ENCODE data around the gene PRXL2B.

Gene PRXL2B

DNA sequence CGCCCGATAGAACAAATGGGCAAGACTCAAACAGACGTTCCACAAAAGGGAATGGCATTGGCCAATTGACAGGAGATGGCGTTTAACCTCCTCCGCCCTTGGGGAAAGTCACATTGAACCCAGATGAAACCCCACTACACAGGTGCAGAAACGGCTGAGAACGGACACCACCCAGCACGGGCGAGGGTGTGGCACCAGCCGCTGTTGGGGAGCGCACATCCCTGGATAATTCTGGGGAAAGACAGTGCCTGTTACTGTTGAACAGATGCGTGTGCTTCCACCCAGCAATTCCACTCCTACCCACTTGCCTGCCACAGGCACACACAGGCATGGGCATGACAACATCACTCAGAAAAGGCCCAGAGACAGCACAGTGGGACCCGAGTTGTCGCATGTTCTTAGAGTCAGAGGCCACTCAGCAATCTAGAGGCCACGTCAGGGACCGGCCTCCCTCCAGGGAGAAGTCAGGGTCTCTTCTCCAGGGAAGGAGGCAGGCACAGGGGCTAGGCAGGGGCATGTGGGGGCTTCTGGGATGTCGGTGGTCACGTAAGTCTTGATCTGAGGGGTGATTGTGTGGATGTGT is 15.2 kb downstream of the PRXL2B start:
- DNase-seq = no peak

DNA sequence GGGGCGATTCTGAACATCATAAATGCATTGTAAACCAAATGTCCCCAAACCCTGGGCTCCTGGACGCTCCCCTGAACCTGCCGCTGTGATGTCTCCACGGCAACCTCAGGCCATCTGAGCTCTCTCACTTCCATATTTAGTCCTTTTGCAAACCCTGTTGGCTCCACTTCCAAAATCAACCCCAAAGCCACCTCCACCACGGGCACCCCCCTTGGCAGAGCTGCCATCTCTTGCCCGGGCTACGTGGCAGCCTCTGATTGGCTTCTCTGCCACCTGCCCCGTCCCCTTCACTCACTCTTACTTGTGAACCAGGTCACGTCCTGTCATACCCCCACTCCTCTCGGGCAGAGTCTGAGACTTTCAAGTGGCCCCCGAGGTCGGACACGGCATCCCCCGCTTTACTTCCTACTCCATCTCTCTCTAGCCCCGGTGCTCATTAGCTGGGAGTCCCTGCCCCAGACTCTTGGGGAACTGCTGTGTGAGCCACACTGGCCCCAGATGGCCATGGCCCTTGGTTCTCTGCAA is 15.8 kb downstream of the PRXL2B start:
- no peak for DNase-seq

DNA sequence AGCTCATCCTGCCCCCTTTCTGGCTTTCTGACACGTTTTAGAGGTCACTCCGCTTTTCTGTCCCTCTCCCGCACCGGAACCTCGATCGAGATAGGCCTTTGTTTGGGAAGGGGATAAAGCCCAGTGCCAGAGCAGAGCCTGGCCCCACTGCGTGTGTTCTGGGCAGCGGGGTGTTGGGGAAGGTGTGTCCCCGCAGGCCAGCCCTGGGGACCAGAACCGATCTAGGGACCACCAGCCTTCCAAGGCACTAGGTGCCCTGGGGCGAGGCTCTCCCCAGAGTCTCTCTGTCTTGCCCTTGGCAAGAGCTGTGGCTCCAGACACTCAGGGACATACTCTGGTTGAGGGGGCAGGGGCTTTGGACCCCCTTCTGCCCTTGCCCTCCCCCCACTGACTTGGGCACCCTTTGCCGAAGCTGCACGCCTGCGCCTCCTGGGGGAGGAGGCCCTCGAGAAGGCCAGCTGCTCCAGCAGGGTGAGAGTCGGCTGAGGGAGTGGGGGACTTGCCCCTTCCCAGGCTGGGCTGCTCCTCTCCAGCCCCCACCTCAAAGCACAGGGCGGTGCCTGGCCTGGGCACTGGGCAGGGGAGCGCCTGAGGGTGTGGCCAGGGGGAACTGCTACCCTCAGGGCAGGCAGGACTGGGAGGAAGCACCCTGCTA is 16.4 kb downstream of the PRXL2B start:
- DNase-seq = no peak

DNA sequence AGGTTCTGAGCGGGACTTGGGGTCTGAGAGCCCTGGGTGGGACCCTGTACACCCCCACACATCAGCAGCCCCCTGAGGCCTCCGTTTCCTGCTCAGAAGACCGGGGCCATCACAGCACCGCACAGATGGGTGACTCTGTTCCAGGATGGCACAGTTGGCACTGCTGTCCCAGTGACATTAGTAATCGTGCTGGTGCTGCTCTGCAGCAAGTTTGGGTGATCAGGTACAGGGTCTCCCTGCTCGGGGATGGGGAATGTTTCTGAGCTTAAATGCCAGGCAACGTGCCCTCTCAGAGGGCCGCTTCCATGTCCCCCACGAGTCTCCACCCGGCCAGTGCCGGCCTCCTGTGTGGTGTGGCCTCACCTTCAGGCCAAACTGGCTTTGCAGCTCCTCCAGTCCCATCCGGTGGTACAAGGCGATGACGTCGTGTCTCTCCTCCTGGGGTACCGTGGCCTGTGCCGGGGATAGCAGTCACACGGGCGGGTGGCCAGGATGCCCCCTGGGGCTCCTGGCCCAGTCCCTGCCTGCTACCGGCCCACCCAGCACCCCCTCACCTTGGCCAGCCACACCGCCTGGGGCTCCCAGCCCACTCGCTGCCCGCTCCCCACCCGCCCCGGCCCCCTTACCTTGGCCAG is 17.1 kb downstream of the PRXL2B start:
- no peak for DNase-seq

DNA sequence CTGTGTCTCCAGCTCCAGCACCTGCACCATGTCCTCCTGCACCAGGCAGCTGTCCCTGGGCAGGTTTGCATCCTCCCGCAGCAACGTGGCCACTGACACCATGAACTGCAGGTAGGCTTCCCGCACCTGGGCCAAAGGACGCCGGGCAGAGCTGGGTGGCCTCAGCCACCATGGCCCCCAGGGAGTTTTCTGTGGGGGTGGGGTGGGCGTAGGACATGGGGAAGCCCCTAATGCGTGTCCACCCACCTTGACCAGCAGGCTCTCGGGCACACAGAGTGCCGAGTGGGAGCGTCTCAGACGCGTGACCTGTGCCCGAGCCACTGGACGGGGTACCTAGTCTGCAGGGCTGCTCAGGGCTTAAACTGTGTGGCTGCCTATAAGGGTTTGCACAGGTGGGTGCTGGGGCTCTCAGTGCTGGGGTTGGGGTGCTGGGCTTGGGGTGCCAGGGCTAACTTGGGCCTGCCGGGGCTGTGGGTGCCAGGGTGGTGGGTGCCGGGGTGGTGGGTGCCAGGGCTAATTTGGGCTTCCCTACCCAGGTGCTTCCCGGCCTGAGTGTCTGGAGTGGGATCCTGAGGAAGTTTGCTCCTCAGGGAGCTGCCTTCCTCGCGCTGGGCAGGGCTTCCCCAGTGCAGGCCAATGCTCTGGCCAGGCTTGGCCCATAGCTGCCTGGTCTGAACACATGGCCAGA is 17.7 kb downstream of the PRXL2B start:
- no peak for DNase-seq

DNA sequence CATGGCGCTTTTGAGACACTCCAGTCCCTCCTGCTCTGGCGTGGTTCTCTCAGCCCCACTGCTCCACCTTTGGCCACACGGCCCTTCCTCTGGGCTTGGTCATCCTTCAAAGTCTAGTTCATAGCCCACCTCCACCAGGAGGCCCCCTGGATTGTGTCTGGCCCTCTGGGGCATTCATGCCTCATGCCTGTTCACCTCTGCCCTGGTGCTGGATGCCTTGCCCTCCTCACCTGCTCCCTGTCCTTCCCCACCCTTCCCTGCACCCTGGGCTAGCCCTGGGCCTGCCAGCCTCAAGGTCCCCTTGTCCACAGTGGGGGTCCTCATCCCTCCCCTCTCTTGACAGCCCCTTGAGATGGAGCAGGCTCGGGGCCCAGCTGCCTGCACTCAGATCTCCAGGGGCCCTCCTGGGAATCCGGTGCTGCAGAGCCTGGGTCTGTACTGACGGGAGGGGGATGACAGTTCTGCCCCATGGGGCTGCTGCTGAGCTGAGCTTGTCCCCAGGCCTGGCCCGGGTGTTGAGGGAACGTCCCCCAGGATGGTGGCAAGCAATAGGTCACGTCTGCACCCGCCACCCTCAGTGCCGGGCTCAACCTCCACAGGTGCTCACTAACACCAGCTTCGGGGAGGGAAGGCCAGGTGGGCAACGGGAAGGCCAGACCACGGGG is 18.4 kb downstream of the PRXL2B start:
- no peak for DNase-seq

DNA sequence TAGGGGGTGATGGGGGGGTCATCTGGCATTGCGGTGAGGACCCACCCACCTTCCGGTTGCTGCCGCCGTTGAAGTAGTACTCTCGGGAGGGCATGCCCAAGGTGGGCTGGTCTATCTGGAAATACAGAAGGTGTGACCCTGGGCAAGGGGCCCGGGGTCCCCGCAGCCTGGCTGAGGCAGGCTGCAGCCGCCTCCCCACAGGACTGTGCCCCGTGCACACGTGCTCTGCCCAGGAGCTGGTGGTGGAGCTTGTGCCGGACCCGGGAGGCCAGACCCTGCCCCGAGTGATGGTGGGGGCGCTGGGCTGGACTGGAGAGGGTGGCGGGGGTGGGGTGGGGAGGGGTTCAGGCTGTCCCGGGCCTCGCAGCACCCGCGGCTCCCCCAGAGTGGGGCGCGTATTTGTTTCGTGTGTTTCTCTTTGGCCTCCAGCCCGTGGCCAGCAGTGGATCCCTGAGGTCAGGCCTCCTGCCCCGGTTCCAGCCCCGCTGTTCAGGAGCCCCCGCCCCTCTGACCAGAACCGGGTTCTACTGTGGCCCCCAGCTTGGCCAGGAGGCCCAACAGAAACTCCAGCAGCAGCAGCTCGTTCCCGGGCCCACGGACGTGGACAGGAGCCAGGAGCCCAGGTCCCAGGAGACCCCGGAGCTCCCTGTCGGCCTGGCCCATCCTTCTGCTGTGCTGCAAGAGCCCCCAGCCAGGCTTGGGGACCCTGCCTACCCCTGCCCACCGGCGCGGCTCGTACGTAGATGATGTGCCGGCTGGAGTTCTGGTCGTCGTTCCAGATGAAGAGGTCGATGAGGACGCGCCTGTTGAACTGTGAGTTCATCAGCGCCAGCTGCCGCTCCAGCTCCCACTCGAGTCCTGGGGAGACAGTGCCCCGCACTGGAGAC is 19.2 kb downstream of the PRXL2B start:
- DNase-seq = no peak

DNA sequence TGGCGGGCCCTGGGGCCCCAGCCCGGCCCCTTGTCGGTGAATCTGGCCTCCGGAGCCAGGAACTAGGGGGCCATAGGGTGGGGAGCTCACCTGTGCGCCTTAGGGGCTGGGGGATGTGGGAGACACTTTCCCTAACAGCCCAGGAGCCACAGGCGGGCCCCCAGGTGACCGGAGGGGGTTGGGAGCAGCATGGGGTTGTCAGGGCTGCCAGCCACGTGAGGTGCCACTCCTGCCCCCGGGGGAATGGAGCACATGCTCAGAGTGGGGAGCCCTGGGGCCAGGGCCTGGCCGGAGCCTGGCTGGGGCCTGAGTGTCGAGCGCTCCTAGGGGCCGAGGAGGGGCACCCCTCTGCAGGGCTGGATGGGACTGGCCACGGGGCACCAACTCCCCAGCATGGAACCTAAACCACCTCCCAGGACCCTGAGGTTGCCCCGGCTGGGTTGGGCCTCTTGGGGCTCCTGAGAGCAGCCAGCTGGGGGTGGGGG is 19.9 kb downstream of the PRXL2B start:
- DNase-seq = no peak

DNA sequence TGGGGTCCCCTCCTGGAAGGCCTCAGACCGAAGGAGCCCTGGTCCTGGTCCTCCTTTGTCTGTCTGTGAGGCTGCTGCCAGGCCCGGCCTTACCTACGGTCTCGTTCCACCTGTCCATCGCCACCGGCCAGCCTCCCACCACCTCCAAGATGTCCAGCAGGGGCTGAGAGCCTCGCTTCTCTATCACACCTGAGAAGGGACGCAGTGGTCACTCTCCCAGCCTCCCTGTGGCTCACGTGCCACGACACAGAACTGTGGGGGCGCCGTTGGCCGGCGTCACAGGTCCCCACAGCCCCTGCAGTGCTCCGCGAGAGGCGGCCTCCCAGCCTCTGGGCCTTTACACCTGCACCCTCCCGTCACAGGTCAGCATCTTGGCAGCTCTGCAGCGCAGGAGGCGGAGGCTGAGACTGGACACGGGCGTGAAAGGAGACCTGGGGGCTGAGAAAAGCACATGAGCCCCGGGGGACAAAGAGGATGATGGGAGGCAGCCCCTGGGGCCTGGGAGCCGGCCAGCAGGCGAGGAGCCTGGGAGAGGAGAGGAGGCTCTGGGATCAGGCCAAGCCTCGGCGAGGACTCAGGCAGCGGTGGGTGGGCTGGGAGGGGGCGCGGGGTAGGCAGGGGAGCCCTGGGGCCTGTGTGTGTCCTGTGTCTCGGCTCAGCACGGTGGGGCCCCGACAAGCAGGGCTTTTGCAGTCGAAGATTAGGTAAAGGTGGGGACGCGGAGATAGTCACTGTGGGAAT is 20.5 kb downstream of the PRXL2B start:
- DNase-seq = no peak

DNA sequence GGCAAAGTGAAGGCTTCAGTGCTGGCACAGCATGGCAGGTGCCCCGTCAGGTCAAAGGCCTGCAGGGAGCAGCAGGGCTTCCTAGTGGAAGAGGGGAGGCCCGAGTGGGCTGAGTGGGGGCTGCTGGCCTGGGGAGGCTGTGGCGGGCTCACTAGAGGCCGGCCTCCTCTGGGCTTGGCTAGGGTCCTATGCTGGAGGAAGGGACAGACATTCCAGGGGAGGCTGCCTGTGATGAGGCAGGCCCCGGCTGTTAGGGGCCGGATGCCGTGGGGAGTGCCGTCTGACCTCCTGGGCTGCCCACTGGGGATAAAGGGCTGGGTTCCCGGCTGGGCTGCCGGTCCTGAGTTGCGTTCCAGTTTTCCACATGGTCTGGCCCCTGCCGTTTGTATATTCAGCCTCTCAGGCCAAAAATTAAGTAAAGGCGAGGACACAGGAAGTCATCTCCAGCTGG is 21.1 kb downstream of the PRXL2B start:
- DNase-seq = no peak

DNA sequence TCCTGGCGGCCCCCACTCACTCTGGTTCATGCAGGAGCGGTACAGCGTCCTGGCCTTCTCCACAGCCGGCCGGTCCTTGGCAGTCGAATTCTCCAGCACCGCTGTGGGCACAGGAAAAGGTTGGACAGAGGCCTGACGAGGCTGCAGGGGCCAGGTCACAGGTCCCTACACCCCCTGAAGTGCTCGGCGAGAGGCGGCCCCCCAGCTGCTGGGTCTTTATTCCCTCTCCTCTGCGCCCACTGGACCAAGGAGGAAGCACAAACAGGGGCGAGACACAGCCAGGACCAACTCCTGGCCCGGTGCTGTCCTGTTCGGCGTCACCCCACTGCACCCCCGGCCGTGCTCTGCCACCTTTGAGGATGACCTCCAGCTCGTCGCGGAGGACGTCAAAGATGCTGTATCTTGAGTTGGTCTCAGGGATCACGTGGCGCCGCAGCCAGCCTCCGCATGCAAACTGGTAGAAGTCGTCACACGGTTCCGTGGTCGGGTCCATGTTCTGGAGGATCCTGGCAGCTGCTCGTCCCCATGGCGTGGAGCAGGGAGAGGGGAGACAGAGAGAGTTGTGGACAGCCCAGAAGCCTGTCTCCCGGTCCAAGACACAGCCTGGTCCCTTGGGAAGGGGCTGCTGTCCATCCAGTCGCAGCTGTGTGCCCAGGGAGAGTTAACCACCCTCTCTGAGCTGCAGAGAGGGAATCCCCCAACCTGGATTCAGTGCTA is 22.9 kb downstream of the PRXL2B start:
- no peak for DNase-seq

DNA sequence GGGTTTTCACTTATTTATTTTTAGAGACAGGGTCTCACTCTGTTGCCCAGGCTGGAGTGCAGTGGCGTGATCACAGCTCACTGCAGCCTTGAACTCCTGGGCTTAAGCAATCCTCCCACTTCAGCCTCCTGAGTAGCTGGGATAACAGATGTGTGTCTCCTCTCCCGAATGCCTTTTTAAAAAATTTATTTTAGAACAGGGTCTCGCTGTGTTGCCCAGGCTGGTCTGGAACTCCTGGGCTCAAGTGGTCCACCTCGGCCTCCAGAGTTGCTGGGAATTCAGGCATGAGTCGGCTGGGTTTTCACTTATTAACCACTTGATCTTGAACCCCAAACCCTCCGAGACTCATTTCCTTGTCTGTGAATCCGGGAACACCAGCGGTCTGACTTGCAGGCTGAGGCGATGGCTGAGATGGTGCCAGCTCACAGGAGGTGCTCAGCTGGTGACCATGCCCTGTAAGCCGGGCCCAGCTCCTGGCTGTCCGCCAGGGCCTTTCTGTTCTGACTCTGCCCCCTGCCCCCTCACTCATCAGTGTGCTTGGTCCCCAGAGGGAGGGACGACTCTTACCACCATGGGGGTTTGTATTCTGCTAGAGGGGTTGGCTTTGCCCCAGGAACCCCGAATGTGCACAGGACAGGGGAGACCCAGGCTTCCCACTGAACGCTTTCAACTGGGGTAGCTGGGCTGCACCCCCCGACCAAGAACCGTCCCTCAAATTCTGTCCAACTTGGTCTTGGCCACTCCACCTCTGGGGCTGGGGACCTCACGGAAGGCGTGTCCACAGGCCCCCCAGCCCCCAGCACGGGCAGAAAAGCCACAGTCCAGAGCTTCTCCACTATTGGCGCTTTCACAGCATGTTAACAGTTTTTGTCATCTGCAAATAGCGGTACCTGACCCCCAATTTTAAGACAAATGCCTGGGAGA is 23.7 kb downstream of the PRXL2B start:
- DNase-seq = no peak

DNA sequence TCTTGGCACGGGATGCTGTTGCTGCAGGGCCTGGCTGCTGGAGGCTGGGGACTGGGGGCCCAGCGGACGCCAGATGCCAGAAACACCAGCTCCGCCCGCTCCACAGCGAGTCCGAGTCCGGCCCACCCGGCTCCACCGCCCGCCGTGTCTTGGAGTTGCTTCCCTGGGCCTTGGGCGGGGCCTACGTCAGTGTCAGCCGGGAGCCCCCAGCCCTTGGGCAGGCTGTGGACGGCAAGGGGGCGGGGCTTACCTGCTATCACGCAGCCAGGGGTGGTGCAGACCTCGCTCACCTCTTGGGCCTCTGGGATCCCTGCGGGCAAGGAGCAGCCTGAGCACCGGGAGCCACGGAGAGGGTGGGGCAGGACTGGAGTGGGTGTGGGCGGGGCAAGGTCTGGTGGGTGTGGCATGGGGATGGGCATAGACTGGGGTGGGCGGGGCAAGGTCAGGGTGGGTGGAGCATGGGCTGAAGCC is 24.5 kb downstream of the PRXL2B start:
- no peak for DNase-seq

DNA sequence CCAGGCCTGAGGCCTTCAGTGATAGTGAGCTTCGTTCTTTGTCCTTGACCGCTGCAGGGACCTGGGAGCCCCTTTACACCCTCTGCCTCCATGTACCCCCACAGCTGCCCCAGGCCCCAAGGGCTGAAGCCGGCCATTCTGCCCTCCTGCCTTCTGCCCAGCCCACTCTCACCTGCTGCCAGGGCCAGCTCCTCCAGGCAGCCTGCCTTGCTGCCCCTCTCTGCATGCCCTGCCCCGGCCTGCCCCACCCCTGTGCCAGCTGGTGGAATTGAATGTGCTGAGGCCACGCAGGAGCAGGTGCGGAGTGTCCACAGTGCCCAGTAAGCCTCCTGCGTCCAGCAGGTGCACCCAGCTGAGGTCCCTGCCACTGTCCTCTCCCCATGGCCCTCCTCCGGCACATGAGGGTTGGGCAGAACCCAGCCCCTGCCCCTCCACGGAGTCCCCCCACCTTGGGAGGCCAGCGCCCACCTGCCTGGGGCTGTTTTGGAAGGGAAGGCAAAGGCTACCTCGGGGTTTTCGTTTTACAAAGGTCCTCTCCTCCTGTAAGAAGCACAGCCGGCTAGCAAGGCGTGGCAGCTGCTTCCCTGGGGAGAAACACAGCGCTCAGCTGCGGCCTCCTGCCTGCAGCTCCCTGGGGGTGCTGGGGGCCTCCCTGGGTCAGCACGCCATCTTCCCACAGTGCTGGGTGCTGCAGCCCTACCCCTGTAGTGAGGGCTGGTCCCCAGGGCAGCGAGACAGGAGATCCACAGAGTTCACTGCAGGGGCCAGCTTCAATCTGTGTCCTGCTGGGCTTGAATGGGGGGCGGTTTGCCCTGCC is 25.3 kb downstream of the PRXL2B start:
- no peak for DNase-seq

DNA sequence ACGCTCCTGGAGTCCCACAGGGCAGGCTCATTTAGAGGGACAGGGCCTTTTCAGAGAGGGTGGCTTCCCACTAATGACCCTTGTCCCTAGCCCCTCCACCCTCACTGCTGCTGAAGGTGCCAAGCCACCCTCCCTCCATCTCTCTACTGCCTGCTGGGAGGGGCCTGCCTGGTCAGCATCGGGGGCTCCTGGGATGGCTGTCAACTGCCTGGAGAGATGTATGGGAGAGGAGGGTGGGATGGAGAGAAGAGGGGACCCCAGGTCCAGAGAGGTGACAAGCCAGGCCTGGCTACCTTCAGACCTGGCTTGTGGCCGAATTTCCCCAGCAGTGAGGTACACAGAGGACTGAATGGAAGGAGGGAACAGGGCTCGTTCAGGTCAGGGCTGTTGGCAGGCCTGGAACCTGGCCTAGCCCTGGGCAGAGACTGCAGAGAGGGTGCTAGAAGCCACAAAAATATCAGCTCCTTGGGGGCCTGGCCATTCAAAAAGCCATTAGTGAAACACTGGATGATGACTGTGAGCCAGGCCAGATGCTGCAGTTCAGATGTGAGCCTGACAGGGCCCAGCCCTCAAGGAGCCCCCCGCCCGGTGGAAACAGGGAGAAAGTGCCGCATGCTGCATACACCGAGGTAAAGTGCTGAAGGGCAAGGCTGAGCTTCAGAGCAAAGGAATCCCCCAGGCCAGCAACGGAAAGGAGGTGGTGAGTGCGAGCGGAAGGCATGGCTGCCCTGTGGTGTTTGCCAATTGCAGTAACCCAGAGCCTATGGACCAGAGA is 26.2 kb downstream of the PRXL2B start:
- DNase-seq = no peak

DNA sequence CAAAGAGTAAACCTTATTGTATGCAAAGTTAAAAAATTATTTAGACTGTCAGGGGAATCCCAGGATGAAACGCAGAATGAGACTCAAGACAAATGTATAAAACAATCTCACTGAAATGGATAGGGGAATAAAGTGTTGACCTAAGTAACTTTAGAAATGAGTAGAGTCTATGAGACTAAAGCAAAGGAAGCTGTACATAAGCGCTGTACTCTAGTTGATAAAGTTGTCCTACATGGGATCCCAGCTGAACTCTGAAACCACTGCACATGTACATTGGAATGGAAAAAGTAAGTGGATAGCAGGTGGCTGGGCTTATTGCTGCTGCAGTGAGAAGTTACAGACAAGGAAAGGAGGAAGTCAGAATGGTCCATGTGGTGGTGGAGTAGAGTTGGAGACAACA is 27.6 kb downstream of the PRXL2B start:
- no peak for DNase-seq

DNA sequence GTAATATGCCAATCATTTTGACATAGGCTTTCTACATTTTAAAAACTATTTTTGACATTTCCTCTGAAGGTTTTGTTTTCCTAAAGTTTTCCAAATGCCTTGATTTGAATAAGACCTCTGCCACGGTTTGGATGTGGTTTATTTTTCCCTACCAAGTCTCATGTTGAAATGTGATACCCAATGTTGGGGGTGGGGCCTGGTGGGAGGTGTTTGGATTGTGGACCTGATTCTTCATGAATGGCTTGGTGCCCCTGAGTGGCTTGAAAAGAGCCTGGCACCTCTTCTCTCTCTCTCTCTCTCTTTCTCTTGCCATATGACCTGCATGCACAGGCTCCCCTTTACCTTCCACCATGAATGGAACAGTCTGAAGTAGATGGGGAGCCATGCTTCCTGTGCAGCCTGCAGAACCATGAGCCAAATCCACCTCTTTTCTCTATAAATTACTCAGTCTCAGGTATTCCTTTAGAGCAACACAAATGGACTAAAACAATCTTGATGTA is 31.4 kb downstream of the PRXL2B start:
- no peak for DNase-seq
